HG03575 (cell line): ENCODE data around the gene MFRP.

Experiments
- ATAC-seq: cut with Tn5 transposase; IDR thresholded peaks from one replicate; pipeline ENCODE4 v1.9.1; 2021; ENCODE audit not compliant: unreplicated experiment, insufficient number of reproducible peaks, low FRiP score; ENCODE audit errors: extremely low read depth

MFRP gene

DNA sequence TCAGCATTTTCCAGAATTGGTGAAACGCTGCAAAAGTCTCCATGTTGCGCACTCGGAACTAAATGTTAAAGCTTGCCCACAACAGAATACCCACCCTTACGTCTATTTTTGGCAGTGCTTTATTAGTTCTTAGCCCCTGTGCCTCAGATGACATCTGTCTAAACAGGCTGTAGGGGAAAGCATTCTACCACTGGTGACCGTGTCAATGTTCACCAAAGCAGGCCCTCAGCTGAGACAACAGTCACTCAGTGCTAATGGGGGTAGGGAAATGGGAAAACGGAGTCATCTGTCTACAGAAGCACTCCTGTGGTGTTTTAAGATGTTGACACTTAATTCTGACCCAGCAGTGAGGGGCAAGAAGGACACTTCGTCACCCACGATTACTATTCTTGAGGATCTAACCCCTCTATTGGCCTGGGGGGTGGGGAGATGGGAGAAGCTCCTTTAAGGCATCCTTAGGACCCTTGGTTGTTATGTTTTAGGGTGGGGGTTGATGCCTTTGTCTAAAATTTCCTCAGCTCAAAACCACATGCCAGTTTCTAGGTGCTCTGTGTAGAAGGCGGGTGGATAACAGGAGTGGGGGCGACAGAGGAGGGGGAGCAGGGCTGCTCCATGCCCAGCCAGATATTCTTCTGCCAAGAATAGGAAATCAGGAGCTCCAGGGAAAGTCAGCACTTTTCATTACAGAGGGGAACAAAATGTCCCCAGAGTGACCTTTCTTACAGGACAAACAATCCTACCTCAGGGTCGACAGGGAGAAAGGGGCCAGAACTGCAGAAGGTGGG, 15.6 kb upstream of the MFRP start:
- ATAC-seq: no peak

- no peak for ATAC-seq
These were observed 14.7 kb upstream of the MFRP start for GRCh38 chr11:119361056-119361787.

- ATAC-seq: no peak
These were observed 13.1 kb upstream of the MFRP start for GRCh38 chr11:119359365-119360214.

DNA sequence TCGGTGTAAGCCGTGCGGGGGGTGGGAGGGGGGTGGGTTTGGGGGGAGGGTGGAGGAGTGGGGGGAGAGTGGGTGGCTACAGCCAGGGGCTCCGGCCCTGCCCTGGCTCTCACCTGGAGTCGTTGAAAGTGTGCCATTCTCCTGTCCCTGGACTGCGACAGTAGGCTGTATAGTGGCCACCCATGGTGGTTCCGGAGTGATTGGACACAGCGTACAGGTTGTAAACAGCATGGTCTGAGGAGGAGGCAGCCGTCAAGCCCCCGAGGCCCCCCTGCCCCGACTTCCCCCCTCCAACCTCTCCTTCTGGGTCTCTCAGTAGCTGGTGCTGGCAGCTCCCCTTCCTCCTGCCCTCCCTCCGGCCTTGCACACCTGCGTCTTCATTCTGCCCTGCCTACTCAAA, 10.6 kb upstream of the MFRP start:
- ATAC-seq: no peak

- no peak for ATAC-seq
These were observed 10.0 kb upstream of the MFRP start for GRCh38 chr11:119356349-119357031.

DNA sequence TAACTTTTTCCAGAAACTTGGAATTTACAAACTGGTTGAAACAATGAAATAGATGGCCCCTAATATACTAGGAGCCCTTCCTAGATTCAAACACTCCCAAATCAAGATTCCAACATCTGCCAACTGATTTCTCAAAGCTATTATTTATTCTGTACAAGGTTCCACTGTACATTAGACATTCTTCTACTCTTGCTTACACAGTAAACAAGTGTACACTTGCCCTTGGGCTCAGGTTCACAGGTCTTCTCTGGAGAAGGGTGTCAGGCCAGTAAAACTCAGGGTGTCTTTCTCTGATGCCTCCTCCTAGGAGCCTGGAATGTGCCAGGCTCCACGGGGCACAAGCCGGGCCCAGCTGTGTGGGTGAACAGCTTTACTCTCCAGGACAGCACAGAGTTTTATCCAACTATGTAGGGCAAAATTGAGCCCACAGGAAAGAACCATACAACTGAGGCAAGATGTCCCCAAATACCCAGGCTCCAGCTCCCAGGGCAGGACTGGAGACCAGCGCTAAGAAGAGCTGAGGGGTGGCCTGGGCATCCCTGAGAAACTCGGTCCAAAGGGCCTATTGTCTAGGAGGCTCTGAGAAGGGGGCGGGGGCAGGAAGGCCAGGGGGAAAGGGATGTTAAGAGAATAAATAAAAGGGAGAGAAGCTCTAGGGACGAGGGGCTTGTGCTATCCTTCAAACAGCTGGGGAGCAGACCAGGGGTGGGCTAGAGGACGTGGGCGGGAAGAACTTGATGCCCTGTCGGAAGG, 8.8 kb upstream of the MFRP start:
- ATAC-seq: no peak

- ATAC-seq: no peak
These were observed 6.4 kb upstream of the MFRP start for GRCh38 chr11:119352857-119353260.

DNA sequence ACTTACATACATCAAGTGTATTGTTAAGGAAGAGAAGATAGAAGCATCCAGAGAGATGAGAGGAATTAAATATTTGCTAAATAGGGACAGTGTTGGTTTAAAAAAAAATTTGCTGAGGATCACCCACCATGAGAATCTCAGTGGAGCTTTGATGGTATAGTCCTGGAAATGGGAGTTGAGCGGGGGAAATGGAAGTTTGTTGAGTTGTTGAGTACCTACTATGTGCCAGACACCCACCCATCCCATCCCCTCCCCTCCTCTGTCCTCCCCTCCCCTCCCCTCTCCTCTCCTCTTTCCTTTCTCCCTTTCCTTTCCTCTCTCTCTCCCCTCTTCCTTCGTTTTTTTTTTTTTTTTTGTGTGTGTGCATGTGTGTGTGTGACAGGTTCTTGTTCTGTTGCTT, 4.7 kb upstream of the MFRP start:
- no peak for ATAC-seq

DNA sequence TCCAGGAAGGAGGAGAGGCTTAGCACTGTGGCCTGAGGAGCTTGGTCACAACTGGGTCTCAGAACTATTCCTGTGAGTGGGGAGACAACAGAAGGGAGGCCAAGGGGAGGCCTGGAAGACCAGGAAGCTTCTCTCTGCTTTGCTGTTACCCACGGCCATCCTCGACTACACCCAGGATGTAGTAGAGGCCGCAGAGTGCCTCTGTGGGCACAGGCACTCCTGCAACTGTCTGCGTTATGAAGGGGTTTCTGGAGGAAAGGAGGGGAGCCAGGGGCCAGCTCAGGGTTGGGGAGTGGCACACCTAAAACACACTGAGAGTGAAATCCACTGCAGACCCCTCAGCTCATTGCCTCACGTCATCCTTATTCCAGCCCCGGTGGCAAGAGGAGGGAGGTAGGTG, 3.8 kb upstream of the MFRP start:
- ATAC-seq: no peak

- ATAC-seq: no peak
These were observed 1.6 kb upstream of the MFRP start for GRCh38 chr11:119347940-119348605.

DNA sequence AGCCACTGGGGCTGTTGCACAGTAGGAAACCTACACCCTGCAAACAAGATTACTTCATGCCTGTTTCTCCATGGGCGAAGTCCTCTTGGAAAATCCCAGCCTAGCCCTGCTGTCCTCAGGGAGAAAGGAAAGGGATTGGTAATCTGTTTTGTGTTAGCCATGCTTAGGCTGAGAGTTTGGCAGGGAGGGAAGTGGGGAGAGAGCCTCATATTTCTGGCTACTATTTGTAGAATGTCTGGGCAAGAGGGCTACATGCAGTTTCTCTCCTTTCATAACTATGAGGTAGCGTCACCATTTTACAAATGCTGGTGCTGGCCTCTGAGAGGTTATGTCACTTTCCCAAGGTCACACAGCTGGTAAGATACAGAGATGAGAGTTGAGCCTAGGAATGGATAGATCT, 737 bp upstream of the MFRP start:
- no peak for ATAC-seq

DNA sequence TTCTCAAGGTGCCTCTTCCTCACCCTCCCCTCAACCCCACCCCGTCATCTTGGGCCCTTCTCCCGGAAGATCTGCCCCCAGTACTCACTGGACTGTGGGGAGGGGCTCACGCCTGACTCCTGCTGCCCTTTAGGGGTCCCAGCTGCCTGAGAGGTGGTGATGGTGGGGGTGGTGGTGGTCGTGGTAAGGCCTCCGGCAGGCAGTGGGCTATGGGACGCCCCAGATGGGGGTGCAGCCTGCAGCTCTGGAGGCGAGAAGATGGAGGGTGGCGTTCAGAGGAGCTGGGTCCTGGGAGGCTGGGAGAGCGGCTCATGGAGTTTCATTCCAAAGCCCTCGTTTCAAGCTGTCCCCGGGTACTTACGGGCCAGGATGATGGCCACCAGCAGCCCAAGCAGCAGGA, 820 bp downstream of the MFRP start:
- ATAC-seq: no peak

- no peak for ATAC-seq
These were observed 2.1 kb downstream of the MFRP start for GRCh38 chr11:119344291-119345010.

DNA sequence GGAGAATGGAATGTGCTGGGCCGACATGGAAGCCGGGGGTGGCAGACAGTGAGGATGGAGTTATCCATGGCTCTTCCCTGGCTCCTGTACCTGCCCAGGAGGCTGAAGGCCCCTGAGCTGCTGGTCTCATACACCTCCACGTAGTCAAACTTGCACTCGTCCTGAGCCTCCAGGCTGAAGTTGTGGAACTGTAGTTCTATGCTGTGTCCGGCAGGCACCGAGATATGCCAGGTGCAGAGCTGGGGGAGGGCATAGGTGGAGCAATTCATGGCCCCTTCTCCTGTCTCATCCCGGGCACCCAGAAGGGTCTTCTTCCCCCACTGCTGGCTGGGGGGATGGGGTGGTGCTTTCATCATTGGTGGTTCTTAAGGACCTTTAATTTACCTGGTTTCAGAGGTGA, 2.8 kb downstream of the MFRP start:
- no peak for ATAC-seq

- no peak for ATAC-seq
These were observed 4.0 kb downstream of the MFRP start for GRCh38 chr11:119342362-119343130.

GRCh38 chr11:119342023-119342300, 4.5 kb downstream of the MFRP start:
- no peak for ATAC-seq
